Inflammatory macrophage (primary cell): ENCODE data around the gene RFXANK.

Experiments used
- DNase-seq, 2 donors: peaks; one replicate each; pipeline ENCODE4 v3.0.0-alpha.2; 2020 to 2022

The RFXANK gene

DNA sequence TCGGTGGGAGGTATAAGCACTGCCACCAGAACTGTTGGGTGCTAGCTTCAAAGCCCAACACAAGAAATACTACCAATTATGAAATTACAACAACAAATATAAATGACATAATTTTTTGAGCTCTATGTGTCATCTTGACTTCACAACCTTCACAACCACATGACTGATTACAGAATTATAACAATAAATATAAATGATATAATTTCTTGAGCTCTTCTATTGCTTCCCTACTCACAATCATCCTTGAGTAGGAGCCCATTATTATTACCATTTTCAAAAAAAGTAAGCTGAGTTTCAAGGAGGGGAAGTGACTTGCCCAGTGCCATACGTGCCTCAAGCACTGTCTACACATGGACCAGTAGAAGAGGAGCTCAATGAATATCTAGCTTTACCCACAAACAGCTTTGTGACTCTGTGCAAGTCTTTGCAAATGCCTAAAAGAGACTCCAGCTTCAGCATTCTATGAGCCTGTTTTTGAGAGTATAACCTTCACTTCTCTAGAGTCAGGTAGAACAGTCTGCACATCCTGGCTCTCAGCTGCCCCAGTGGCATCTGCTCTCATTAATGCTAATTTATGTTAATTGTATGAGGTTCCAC lies 42.3 kb downstream of the RFXANK start:
- no peak for DNase-seq

GRCh38 chr19:19236173-19236572 lies 44.1 kb downstream of the RFXANK start:
- no peak for DNase-seq

- no peak for DNase-seq
Observed at GRCh38 chr19:19238126-19238894, 46.3 kb downstream of the RFXANK start.

DNA sequence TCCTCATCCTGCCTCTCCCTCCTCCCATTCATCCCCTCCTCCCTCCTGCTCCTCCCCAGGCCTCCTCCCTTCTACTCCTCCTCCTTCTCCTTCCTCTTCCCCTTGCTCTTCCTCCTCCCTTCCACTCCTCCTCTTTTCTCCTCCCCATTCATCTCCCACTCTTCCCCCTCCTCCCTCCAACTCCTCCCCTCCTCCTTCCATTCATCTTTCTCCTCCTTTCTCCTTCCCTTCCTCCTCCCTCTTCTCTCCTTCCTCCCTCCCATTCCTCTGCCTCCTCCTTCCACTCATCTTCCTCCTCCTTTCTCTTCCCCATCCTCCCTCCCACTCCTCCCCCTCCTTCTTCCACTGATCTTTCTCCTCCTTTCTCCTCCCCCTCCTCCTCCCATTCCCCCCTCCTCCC lies 47.6 kb downstream of the RFXANK start:
- no peak for DNase-seq

- no peak for DNase-seq
Observed at GRCh38 chr19:19240476-19240875, 48.4 kb downstream of the RFXANK start.

DNA sequence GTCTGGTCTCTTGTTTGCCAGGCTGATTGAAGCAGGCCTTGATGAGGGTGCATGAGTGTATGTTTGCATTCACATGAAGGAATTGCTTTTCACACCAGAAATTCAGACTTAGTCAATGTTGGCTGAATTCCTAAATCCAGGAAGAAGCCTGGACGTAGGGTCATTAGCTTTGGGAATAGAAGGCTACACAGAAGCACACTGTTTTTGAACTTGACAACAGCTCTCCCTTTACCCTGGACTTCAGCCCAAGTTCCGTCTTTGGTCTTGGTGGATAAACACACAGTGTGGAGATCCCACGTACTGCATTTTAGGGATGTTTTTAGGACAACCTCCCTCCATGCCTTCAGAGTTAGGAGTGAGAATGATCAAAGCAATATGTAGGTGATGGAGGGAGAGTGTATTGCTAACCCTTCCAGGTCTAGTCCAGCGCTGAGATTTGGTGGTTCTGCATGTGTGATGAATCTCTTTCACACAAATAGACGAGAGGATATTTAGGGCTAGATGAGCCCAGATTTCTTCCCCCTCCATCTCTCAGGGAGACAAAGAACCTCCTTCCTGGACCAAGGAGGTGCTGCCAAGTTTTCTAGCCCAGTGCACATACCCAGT lies 58.2 kb downstream of the RFXANK start:
- no peak for DNase-seq
